SK-MEL-5 (cell line): Measurements from ENCODE around the gene OR9A4. TPM values are rescaled to one million over a fixed set of nuclear protein-coding genes. Genes with fewer than 3 reads are reported as not detected.
"Not testable (repeated sequence)": the region's sequence is repeated elsewhere in the genome, so short reads cannot be mapped to it uniquely, and the experiment has no call there.

Experiments used
- DNase-seq: peaks from one replicate; pipeline ENCODE4 v3.0.0-alpha.2; 2016; ENCODE audit warnings: low read depth, low spot score
- in situ Hi-C: cut with HindIII; loops from 2 replicates; pipeline ENCODE4 v1.10.0; 2016; ENCODE audit warnings: low sequenced_read_pairs, high pct_unique_total_duplicates, low pct_unique_long_range_greater_than_20kb
- polyA plus RNA-seq, 2 experiments: library from polyadenylated mRNA; depleted of rRNA; stranded (reverse); fragments of >200 nt; gene quantifications; 2 replicates each; pipeline ENCODE4 v1.2.3, GENCODE V29; 2015
- total RNA-seq: library from RNA; depleted of rRNA; stranded (reverse); fragments of >200 nt; shearing (Covaris generic); gene quantifications from 2 replicates; pipeline ENCODE4 v1.2.3, GENCODE V29; 2014; rRNA removed

OR9A4 gene, protein sequence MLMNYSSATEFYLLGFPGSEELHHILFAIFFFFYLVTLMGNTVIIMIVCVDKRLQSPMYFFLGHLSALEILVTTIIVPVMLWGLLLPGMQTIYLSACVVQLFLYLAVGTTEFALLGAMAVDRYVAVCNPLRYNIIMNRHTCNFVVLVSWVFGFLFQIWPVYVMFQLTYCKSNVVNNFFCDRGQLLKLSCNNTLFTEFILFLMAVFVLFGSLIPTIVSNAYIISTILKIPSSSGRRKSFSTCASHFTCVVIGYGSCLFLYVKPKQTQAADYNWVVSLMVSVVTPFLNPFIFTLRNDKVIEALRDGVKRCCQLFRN
- total RNA-seq, result not detected in 2 replicates
- not detected in 2 replicates for polyA plus RNA-seq (2015; cell fraction: cytosol; rRNA removed)
- not detected in 2 replicates for polyA plus RNA-seq (2015; cell fraction: nucleus; rRNA removed)

DNA sequence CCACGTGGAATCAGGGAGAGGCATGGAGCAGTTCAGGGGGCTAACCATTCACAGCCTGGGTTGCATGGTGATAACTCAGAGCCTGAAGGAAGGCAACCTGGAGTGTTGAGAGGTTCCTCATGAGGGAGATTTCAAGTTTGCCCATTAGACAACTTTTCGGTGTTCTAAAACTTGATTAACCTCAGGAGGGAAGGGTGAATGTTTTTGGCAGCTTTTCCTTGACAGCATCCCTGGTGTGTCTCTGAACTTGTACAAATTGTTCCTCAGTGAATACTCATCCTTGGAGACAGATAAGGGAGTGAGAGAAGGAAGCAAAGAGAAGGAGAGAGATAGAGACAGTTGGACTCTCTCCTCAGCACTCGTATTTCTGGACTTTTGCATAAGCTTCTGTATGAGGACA is at the start of gene OR9A4:
Gene OR9A4, plus strand, starts transcription at position 301 of the 400 bp plus-strand sequence. CDS start 2,477 bp downstream, outside the sequence.
- DNase-seq, result no peak
- in situ Hi-C loops, result no loop called here

DNA sequence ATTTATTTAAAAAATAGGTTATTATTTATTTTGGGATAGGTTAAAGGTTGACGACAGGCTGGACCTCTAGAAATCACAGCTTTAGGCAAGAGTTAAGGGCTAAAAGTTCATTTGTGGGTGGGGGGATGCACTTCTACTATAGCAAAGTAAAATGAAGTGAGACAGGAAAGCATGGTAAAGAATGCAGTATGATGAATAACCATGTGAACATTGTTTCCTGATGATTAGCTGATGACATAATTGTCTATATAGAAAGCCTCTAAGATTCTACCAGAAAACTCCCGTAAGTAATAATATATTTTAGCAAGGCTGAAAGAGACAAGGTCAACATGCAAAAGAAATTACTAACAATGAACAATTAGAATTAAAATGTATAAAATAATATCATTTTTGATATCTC is 49.2 kb upstream of the OR9A4 start:
- in situ Hi-C loops, result no loop called here

DNA sequence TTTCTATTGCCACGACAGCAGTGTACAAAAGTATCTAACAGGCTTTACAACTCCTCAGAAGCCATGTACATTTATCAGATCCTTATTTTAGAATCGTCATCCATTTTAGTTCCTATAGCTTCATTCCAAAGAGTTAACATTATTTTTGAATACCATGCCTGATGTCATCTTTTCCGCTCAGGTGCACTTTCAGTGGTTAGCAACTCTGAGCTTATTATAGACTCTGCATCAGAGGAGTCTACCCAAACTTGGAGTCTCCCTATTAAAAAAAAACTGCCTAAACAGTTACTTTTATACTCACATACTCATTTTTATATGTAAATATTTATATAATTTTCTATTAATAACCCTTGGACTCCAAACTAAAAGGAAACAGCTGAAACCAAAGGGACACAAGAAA is 43.3 kb upstream of the OR9A4 start:
- in situ Hi-C loops, result no loop called here
- DNase-seq, result no peak

More for the DNA sequence above, 49.2 kb upstream of the OR9A4 start:
- DNase-seq, result no peak

DNA sequence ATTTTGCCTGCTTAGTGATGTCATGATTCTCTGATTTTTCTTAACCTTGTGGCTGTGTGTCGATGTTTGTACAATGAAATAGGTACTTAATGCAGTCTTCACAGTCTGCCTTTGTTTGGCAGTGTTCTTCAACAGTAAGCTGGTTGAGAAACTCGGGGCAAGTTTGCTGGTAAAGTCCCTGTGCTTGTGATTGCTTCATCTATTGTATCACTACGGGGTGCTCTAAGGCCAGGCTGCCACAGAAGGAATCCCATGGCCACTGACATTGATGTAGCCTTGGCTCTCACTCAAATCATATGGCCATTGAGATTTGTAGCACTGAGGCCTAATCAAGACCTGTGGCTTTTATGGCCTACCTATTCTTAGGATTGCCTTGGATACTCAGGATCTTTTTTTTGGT is 41.4 kb upstream of the OR9A4 start:
- in situ Hi-C loops, result no loop called here
- DNase-seq, result no peak

DNA sequence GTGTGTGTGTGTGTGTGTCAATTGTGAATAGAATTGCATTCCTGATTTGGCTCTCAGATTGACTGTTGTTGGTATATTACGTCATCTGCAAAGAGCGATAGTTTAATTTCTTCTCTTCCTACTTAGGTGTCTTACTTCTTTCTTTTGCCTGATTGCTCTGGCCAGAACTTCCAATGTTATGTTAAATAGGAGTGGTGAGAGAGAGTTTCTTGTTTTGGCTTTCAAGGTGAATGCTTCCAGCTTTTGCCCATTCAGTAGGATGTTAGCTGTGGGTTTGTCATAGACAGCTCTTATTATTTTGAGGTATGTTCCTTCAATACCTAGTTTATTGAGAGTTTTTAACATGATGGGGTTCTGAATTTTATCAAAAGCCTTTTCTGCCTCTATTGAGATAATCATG is 40.7 kb upstream of the OR9A4 start:
- in situ Hi-C loops, result no loop called here
- no peak for DNase-seq

DNA sequence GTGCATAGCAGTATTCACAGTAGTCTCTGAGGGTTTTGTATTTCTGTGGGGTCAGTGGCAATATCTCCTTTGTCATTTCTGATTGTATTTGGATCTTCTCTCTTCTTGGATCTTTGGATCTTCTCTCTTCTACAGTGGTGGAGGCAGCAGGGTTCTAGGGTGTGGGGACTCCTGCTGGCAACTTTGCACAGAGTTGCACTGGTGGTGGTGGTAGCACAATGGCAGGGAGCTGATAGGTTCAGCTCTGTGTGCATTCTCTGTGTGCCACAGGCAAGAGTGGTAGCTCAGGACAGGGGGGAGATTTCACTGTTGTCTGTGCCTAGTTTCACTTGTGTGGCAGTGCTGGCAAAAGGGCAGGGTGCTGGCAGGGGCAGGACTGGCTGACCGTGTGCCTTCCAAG is 39.8 kb upstream of the OR9A4 start:
- DNase-seq, result no peak
- in situ Hi-C loops, result no loop called here

DNA sequence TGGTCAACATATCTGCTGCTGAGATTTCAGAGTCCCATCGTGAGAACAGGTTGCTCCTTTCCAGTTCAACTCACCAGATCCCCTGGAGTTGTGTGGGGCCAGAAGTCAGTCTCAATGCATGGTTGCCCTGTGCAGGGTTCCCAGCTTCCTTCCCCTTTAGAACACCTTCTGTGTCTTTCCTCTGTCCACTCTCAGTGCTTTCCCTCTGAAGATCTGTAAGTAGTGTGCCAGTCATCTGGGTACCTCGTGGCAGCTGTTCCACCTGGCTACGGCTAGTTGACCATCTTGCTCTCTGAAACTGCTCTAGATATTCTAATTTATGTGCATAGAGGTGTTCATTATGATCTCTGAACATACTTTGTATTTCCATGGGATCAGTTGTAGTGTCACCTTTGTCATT is 38.8 kb upstream of the OR9A4 start:
- in situ Hi-C loops, result no loop called here
- no peak for DNase-seq

DNA sequence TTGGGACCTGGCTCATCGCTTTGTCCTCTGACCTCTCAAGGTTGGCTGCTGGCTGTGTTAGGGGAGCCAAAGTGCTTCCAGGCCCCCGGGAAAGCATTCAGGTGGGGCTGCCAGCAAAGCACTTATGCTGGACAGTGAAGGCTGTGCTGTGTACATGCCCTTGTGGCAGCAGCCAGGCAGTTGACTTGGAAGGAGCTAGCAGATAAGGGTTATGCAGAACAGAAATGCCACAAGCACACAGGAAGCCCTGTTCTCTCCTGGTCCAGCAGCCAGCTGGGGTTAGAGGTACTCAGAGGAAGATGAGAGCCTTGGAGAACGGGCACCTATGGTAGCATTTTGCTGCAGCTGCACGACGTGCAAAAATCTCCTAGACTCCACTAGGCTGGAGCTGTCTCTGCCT is 35.2 kb upstream of the OR9A4 start:
- DNase-seq, result no peak
- in situ Hi-C loops, result no loop called here

DNA sequence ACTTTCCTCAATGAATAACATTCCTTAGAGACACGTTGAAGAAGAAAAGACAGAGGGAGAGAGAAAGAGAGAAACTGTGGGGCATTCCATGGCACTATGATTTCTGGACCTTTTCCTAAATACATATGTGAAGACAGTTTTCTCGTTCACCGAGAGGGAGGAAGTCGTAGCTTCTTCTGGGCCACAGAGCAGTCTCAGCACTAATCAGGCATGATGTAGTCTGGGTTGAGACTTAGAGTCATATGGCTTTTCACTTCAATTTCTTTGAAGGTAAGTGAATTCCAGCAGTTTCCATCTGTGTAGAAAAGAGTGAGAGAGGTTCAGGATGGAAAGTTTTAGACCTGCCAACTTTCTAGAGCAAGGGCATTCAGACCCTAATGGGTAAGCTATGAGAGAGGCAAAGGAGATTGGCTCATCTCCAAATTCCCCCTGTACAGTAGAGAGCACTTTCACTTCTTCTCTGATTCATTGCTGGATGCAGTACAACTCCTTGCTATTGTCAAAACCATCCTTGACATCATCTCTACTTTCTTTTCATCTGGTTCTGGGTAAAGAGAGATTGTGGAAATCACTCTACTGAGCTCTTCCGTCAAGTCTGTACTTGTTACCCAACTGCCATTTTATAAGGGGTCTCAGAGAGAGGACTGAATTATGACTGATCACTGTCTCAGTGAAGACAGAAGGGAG is 31.5 kb upstream of the OR9A4 start:
- in situ Hi-C loops, result no loop called here
- no peak for DNase-seq

DNA sequence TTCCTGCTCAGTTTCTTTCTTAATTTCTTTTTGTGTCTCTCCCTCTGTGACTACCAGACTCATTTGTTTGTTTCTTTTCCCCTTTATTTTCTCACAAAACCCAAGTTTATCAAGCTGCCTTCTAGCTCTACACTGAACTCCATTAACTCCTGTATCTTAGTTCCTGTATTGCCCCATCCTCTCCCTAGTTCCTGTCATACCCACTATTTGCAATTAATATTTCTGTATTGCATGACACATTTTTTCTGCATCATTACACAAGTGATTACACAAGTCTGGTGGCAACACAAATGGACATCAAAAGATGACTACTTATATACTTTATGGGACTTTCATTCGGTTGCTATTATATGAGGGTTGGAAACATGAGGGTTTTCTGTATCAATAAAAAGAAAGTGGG is 26.9 kb upstream of the OR9A4 start:
- no peak for DNase-seq
- in situ Hi-C loops, result no loop called here

DNA sequence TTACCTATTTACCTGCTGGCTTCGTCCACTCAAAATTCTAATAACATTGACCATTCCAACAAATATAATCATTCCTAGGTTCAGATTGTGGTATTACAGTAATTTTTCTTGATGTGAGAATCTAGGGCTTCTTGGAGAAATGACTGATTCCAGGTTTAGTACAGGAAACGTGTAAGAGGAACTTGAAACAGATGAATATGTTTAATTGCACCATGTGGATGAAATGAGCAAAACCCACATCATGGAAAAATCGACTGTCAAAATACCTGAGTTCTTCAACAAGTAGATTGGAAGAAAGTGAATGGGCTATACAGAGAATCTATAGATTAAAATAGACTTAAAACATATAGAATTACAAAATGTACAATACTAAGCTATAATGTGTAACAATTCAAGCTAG is 24.9 kb upstream of the OR9A4 start:
- no peak for DNase-seq
- in situ Hi-C loops, result no loop called here

DNA sequence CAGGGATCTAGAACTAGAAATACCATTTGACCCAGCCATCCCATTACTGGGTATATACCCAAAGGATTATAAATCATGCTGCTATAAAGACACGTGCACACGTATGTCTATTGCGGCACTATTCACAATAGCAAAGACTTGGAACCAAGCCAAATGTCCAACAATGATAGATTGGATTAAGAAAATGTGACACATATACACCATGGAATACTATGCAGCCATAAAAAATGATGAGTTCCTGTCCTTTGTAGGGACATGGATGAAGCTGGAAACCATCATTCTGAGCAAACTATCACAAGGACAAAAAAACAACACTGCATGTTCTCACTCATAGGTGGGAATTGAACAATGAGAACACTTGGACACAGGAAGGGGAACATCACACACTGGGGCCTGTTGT is 16.8 kb upstream of the OR9A4 start:
- DNase-seq, in situ Hi-C loops: not testable (repeated sequence)

DNA sequence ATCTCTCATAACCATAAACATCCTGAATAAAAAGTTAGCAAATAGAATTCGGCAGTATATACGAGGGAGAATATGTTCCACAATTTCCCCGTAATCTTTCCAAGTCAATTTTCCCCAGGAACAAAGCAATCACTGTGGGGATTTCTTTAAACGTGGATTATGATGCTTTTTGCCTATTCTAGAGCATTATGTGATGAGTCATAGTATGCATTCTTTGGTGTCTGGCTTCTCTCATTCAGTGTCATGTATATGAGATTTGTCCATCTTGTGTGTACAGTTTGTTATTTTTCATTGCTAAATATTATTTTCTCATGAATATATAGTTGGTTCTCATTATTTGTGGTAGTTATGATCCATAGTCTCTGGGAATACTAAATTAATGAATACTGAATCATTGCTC is 9.9 kb upstream of the OR9A4 start:
- in situ Hi-C loops, result no loop called here
- DNase-seq, result no peak

DNA sequence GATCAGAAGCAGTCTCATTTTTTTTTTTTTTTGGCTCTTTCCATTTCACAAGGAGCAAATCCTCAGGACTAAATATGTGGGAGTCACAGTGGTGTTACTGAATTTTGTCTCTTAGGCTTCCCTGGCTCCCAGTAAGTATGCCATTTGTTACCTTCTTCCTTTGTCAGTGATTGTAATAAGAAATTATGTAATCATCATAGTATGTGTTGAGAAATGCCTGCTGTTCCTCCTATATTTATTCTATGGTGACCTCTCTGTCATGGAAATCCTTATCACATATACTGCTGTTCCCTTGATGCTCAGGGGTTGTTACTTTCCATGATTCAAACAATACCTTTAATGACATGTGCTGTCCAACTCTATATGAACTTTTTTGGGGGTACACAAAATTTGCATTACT is 4.8 kb upstream of the OR9A4 start:
- no peak for DNase-seq
- in situ Hi-C loops, result no loop called here

DNA sequence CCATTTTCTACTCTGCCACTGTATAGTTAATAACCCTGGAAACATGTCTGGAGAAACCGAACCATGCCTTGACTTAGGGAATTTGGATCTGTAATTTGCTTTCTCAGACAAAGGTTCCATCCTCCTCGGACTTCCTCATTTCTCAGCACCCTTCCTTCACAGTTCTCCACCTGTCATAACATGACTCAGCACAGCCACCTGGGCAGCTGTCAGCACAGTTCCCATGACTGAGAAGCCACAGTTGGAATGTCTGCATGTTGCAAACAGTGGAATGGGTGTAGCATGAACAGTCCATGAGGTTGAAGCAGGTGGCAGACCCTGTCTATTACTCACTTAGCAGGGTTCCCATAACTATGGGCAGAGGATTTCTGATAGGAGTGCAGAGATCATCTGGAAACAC is 634 bp upstream of the OR9A4 start:
- in situ Hi-C loops, result no loop called here
- DNase-seq, result no peak

DNA sequence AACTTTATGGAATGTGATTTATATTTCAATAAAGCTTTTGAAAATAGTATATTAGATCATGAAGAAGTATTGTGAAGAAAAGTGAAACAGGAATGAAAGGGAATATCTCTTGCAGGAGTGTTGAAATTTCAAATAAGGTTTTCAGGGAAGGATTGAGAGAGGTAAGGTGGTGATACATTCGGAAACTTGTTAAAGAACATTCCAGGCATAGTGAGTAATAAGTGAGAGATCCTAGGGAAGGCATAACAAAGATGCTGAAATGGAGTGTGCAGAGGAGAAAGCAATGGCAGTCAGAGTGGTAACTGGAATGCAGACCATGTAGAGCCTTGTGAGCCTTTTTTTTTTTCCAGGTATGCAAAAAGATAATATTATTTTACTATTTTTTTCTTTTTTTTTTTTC is 4.1 kb downstream of the OR9A4 start:
- DNase-seq, result no peak
- in situ Hi-C loops, result no loop called here

DNA sequence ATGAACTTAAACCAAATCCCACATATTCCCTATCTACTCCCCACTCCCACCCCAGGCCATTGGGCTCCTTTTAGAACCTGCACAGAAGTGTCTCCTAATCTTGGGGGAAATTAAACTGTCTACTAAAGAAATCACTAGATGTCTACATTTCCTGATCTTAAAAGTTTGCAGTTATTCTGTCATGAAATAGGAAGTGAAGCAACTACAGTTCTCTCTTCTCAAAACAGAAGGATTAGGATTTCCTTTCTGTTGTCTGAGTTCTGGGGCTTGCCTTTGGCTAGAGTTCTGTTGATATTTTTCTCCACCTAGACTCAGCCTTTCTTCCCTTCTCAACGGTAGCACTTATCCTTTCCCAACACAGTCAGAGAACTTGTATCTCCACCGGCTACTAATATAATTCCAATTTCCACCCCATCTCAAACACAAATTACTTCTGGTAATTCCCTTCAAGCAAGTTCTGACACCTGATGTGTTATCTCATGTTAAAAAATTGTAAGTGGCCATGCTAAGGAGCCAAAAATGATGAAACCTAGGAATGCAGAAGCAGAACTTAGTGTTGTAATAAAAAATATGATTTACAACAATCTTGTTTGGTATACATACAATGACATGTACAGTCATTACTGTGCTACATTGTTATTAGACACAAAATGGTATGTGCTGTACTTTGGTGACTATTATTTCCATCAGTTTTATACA is 12.1 kb downstream of the OR9A4 start:
- no peak for DNase-seq
- in situ Hi-C loops, result no loop called here

DNA sequence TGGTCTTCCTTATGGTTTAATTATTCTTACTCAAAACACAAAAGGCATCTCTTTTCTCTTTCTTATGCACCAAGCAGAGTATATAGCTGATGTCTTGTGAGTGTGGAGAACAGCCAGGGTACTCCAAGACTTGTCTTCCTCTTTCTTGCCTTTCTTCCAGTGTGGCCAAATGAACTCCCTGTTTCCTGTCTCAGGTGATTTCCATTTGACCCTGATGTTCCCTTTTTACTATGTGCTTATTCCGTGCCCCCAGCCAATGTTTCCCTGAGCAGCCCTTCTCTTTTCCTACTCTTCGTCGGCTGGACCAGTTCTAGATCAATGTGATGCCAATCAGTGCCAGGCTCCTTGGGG is 12.6 kb downstream of the OR9A4 start:
- no peak for DNase-seq
- in situ Hi-C loops, result no loop called here

DNA sequence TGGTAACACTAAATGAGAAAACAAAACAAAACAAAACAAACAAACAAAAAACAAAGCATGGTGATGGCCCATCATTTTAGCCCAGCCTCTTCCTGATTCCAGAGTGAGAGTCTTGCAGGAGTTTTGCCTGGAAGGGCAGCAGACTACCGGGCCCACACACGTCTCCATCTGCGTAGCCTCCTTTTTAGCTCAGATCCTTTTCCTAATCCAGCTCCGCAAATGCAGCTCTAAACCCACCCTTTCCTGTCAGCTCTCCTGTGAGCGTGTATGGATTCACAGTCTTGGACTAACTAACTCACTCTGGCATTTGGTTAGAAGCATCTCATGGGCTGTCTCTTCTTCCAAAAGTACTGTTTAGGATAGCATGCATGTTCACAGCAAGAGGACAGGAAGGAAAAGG is 14.0 kb downstream of the OR9A4 start:
- DNase-seq, result no peak
- in situ Hi-C loops, result no loop called here
